Measurements from ENCODE around the gene ZNF384.
A peak's percentile ranks its signal among the peaks of the same experiment; 100 is the strongest.

ZNF384 gene

DNA sequence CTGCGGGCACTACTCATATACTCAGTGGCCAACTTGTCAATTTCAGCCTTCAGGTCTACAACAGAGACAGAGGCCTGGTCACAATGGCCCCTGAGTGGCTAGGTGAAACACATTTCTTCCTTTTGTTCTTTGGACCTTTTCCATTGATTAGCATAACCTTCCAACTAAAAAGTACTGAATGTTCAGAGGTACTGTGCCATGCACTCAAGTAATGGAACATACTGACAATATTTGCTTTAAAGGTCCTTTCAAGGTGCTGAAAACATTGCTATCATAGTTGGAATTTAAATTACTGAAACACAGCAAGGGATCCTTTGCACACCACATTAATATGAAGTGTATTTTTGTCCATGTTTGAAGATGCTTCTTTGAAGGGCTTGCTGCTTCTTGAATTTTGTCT, 35.8 kb downstream of the ZNF384 start:
- DNase-seq = no peak

DNA sequence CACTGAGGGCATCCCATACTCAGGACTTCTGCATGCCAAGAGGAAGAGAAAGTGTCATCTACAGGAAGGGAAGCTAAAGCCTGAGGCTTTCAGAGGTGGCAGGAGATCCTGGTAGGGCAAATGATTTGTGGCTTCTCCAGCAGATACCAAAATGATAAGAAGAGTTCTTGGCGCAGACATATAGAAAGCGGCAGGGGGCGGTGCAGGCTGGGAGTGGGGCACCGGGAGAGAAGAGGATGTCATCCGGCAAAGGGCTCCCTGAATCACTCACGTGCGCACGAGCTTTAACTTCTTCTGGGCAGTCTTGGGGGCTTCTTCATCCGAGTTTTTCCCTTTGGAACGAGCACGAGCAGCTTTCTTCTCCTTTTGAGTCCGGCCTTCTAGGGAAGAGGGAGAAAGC, 36.8 kb downstream of the ZNF384 start:
- DNase-seq = no peak

DNA sequence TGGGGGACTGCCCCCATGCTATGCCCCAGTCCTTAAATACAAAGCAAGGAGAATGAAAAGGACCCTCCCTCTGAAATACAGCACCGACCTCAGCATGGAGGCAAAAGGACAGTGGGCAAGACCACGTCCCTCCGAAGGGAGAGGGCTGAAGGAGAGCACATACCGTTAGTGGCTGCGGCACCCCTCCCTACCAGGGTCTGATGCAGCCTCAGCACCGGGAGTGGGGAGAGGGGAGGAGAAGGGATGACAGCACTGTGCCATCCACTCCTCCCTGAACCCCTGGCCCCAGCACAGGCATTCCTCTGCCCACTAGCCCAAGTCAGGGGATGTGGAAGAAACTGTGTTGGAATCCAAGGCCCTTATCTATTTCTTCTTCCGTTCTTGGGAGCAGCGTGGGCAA, 38.3 kb downstream of the ZNF384 start:
- no peak for DNase-seq

DNA sequence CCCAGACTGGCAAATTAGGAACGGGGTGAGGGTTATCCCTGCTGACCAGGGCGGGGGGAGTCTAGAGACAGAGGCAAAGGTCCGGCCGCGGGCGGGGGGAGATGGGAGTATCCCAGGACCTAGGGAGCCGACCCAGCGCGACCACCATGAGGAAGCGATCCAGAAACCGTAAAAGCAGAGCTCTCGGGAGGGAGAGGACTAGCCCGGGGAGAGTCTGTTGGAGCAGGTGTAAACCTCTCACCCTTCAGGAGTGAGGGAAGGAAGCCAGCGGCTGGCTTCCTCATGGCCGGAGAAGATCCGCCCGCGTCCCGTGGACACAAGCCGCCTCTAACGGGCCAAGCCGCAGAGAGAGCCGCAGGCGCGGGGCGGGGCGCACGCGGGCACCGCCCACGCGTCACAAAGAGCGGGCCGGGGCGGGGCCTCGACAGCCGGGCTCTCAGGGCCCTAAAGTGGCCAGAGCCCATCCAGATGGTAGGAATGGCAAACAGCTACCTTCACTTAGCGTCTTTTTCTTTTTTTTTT, 42.0 kb downstream of the ZNF384 start, which contains the start of gene ACRBP:
ACRBP (minus strand) TSS at position 350 of the 522 bp plus-strand sequence; CDS start at position 284, 66 bp downstream.
- DNase-seq = peak; percentile 86

DNA sequence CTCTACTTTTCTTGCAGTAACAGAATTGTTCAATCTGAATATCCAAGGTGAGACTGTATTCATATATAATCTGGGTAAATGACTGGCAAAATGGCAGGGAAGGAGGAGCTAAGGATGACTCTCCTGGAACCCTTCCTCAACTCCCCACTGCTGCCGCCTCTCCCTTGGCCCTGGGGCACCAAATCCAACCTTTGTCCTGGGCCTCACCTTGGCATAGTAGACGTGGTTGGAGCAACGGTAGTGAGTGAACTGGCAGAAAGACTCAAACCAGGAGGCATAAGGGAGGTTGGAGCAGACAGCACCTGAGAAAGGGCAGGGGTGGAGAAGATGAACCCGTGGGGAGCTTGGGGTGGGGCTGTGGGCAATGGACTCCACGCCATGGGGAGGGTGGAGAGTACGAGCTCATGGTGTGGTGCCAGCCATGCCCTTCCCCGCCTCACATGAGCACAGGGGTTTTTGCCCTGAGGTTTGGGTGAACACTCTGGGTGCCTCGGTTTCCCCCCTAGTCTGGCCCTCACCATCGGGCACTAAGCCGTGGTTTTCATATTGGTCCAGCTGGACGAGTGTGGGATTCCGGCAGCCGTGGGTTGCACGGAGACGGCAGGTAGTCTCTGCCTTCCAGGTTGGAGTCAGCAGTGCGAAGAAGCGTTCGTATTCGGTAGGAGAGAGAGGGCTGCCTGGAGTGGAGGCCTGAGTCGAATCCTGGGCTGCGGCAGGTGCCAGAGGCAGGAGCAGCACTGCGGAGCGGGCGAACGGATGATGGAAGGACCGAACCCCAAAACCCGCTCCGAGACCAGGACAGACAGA, 42.7 kb downstream of the ZNF384 start:
- DNase-seq = peak; percentile 55

DNA sequence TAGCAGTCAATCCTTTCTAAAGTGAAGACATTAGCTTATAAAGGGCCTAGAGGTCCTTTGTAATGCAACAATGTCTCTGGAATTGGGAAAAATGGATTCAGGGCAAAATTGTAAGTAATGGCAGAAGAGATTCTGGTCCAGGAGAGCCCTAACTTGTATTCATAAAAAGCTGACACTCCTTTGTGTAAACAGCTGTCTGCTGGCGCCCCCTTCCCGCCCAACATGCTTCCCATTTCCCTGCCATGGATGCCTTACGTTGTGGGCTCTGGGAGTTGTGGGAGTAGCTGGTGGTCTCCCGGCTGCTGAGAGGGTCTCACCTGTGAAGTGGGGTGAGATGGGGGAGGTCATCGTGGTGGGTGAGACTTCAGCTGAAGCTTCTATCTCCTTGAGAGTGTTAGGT, 44.3 kb downstream of the ZNF384 start:
- no peak for DNase-seq

DNA sequence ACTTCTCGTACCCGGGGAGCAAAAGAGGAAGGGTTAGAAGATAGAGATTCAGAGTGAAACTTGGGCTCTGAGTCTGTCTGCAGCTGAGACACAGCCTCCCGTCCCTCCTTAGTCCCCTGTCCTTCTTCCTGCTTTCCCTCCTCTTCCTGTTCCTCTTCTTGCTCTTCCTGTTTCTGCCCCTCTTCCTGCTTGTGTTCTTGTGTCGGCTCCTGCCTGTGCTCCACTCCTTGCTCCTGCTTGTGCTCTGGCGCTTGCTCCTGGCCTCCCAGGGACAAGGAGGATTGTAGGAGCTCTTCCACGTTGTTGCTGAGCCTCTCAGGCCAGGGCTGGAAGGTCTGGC, 44.9 kb downstream of the ZNF384 start:
- no peak for DNase-seq

DNA sequence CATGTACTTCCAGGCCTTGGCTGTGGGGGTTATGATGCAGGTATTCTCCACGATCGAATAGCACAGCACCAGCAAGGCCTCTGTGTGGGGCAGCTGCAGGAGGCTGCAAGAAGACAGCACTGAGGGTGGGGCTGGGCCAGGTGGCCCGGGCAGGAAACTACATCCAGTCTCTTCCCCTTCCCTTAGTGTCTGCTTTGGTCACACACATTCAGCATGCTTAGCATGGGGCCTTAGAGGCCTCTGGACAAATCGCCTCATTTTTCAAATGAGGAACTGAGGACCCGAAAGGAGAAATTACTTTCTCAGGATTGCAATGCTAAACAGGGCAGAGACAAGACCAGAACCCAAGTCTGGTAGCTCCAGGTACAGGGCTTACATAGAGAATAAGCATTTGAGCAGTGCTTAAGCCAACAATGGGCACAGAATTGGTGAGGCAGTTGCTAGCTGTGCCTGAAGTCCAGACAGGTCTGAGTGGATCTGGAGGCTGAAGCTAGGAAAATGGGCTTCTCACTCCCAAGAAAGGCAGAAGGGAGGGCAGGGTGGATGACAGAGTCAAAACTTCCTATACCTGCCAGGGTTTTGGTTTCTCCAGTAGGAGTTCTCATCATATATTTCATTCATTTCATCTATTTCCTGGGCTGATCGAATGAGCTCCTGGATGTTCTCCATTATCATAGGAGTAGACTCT, 45.5 kb downstream of the ZNF384 start:
- no peak for DNase-seq

DNA sequence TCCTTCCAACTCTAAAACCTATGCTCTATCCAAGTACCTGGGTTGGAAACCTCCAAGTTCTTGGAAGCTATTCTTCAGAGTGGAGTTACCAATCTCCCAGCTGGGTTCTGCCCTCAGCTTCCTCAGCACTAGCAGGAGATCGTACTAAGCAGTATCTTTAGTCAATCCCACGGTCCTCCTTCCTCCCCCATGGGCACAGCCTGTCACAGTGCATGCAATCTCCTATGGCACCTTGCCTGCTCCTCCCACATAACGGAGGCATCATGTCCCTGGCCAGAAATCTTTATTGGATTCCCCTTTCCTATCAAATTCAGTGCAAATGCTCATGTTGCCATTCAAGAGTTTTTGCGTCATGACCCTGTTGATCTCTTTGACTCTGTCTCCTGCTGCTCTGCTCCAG, 48.0 kb downstream of the ZNF384 start:
- no peak for DNase-seq

DNA sequence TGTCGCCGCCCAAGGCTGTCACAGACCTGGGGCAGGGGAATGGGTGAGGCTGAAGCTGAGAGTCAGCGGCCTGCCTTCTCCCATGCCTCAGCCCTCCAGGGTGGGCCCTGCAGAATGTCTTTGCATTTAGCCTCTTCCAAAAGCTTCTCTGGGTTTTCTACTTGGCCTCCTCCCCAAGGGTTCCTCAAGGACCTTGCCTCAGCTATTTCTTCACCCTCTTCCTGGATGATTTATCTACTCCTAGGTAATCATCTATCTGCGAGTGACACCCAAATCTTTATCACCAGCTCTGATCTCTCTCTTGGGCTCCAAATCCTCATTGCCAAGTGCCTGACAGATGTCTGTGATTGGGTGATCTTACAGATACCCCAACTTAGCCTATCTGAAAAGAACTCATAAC, 48.7 kb downstream of the ZNF384 start:
- no peak for DNase-seq

DNA sequence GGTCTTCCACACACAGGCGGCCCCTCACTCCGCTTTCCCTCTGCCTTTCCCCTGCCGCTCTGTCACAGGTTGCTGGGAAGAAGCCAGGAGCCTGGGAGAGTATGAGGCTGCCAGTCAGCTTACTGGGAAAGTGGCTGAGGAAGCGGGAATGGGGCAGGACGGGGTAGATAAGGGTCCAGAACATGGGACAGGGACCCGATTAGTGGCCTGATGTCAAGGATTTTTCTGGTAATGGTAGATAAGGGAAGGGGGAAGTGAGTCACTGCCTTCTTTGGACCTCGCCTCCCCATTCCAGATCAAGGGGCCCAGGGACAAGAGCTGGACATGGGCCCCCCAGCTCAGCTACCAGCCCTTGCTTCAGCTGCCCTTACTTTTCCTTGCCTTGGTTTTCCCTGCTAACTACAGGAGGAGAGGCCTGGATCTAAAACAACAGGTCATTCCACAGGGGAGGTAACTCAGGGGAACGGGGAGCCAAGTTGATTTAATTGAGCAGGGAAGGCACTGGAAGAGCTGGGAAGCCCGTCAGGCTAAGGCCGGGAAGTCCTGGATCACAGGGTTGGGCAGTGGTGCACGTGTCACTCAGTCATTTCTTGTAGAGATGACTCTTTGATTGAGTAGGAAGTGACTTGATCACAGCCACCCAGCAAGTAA, 49.9 kb downstream of the ZNF384 start:
- DNase-seq = no peak

DNA sequence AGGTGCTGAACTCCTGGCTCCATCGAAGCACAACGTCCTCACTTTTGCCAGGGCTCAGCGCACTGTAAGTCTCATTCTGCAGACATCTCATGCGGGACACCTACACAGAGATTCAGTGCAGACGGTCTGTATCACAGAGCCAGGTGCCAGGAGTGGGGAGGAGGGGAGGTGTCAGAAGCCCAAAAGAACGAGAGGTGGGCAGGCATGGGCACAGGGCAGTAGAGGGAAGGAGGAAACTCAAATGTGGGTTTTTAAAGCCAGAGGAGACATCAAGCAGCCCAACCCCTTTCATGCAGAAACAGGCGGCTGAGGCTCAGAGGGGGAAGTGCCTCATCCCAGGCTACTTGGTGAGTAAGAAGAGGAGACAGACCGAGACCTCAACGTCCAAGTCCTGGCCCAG, 50.9 kb downstream of the ZNF384 start:
- no peak for DNase-seq

DNA sequence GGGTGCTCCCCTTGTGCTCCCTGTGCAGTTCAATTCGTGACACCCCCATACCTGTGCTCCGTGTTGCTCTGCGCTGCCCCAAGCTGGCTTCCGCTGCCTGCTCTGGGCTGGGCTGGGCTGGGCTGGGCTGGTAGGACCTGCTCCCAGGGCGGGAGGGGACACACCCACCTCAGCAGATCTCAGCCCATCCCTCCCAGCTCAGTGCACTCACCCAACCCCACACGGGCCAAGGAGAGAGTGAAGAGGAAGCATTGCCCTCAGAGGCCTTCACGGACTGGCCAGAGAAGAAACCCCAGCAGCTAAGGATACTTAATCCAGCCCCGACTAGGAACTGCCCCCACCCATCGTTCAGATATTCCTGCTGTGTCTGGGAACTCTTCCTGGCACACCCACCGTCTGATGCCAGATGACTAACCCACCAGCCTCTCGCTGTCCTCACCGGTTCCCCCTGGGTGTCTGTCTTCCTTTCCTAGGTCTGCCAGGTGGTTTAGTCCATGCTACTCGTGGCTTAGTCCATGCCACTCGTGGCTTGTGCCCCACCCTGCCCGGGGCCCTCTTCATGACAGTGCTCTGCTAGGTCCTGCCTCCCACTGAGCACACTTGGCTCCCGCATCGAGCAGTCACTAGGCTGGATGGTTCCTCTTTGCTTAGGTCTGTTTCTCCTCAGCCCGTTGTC, 53.2 kb downstream of the ZNF384 start, which contains the start of gene LPAR5:
LPAR5 (minus strand) TSS at position 104 of the 676 bp plus-strand sequence. CDS start 14,711 bp downstream, outside the sequence.
- DNase-seq = no peak

DNA sequence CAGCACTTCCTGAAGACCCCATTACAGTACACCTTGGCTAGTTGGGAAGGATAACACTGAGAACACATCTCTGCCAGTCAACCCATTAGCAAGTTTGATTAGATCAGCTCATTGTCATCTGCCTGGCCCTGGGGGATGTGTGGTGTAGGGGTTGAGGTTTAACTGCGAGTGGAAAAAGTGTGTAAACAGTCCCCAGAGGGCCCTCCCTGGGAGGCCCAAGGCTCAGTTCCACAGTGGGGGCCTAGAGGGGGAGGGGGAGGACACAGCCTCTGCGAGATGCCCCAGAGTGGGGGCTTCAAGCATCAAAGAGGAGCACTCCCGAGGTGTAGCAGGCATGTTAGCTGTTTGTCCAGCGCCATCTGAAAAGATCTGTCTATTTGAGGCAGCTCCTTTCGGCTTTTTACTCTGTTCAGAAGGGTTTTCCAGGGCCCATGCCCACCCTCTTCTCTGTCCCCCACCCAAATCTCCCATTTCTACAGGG, 53.8 kb downstream of the ZNF384 start:
- DNase-seq = no peak

DNA sequence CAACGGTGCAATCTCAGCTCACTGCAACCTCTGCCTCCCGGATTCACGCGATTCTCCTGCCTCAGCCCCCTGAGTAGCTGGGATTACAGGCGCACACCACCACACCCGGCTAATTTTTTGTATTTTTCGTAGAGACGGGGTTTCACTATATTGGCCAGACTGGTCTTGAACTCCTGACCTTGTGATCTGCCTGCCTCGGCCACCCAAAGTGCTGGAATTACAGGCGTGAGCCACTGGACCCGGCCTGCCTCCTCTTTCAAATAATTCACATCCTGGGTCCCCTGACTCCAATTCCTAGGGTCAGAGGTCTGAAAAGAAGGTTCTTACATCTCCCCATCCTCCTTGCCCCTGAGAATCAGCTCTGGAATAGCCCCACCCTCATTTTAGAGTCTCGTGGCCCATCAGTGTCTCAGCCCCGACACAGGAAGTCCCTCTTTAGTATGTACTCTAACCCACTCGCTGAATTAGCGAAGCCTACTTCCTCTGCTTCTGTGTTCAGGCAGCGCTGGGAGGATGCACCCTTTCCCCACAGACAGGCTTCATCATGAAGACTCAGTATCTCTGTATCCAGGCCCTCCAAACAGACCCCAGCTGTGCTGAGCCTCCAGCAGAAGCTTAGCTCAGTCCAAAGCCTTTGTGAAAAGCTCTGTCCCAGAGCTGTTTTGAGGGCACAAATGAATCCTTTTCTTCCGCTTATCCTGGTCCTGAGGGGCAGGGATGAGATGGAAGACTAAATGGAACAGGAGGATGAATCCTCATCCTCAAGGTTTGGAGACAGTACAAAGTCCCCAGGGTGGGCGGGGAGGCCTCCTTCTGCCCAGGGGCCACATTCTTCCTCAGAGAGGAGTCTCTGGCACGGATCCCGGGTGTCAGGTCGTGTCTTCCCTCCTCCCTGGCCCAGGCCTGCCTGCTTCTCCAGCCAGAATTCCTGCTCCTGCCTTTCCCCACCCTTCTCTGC, 56.9 kb downstream of the ZNF384 start:
- DNase-seq = peak; percentile 81

DNA sequence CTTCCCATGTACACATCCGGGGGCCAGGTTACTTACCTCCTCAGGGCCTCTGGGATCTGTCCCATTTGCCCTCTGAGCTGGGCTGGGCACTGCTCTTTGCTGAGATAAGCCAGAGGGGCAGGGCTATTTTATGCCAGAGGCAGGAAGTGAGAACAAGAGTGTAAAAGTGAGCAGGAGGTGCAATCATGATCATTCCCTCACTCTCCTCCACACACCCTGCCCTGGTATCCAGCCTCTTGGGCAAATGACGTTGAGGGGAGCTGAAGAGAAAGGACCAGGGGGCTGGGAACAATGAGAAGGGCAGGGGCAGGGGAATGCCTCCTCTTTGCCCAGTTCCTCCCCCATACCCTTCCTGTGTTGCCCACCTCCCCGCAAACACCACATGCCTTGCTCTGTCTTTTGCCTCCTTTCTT, 57.6 kb downstream of the ZNF384 start:
- DNase-seq = no peak

DNA sequence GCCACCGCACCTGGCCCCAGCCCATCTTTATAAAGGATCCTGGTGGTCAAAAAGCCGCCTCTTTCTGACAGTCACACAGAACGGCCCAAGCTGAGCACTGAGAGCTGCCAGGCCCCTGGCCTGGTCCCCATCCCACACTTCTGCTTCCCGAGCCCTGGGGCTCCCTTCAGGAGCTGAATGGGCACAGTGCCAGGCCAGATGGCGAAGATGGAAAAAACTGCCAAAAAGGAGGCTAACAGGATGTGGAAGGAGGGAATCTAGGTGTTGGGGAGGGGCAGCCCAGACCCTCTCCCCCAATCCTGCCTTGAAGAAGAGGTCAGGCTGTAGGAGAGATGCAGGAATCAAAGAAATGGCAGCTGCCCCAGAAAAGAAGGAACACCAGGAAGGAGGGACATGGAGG, 58.4 kb downstream of the ZNF384 start:
- no peak for DNase-seq

DNA sequence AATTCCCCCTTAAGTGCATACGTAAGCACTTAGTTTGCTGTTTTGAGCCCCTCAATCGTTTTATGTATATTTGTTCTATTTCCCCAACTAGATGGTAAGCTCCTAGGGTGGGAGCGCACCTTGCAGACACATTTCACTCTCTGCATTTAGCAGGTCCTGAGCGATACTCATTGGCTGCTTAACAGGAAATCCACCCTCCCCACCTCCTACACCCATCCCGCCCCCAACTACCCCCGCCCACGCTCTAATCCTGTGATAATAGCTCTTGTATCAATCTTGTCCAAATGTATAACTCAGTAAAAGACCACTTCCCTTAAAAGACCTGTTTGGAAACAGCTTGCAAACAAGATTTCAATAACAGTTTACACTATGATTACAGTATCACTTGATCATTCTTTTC, 61.6 kb downstream of the ZNF384 start:
- no peak for DNase-seq

DNA sequence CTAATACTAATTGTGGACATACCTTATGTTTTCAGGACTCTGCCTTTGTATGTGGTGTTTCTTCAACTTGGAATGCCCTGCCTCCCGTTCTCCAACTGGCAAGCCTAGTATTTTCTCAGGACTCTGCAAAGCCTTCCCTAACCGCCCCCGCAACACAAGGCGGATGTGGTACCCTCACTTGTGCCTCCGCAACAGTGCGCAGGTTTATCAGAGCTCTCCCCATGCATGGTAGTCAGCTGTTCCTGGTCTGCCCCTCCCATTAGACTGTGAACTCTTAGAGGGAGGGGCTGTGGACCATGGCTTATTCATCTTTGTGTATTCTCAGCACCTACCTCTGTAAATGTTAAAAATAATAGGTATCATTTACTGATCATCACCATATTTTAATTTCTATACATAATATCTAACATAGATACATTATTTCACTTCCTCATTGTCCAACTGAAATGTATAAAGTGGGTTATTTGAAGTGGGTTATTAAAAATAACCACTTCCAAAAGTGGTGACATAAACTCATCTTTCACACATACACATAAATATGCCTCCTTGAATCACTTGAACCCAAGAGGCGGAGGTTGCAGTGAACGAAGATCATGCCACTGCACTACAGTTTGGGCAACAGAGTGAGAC, 62.4 kb downstream of the ZNF384 start:
- no peak for DNase-seq

DNA sequence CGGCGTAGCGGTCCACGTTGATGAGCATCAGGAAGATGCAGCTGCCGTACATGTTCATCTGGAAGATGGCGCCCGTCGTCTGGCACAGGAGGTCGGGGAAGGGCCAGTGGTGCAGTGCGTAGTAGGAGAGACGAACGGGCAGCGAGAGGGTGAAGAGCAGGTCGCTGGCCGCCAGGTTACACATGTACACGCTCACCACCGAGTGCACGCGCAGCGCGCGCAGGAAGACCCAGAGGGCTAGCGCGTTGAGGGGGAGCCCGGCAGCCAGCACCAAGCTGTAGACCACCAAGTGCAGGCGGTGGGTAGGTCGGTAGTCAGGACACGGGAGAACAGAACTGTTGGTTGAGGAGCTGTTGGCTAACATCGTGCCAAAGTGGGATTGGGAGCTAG, 68.3 kb downstream of the ZNF384 start:
- DNase-seq = no peak
